HG02938 (cell line): ENCODE data around the gene NPW.

Source experiments
- ATAC-seq: cut with Tn5 transposase; IDR thresholded peaks from one replicate; pipeline ENCODE4 v1.9.1; 2021; ENCODE audit warnings: mild to moderate bottlenecking, moderate library complexity; ENCODE audit not compliant: unreplicated experiment

NPW gene

GRCh38 chr16:2047330-2048115, 27.9 kb downstream of the NPW start, which contains the start of the genes NTHL1 and TSC2:
Gene NTHL1, minus strand, starts transcription at chr16:2047834. Its CDS starts 11 bp downstream, at chr16:2047823.
Gene TSC2, plus strand, starts transcription at chr16:2047985. Its CDS starts 631 bp downstream, at chr16:2048616.
- peak; percentile 82 for ATAC-seq

GRCh38 chr16:2048116-2048543, 28.5 kb downstream of the NPW start:
- peak; percentile 18 for ATAC-seq

- no peak for ATAC-seq
These were observed 33.6 kb downstream of the NPW start for GRCh38 chr16:2053211-2053610.

- ATAC-seq = no peak
These were observed 34.3 kb downstream of the NPW start for GRCh38 chr16:2053897-2054296.

GRCh38 chr16:2054543-2055245, 35.1 kb downstream of the NPW start:
- no peak for ATAC-seq

GRCh38 chr16:2056077-2056476, 36.5 kb downstream of the NPW start:
- no peak for ATAC-seq

GRCh38 chr16:2056681-2057407, 37.3 kb downstream of the NPW start:
- ATAC-seq = no peak

GRCh38 chr16:2057438-2057837, 37.9 kb downstream of the NPW start:
- ATAC-seq = no peak

GRCh38 chr16:2058420-2058819, 38.8 kb downstream of the NPW start:
- ATAC-seq = no peak

- ATAC-seq = no peak
These were observed 39.3 kb downstream of the NPW start for GRCh38 chr16:2058872-2059271.

- ATAC-seq = no peak
These were observed 40.8 kb downstream of the NPW start for GRCh38 chr16:2060346-2060745.

- no peak for ATAC-seq
These were observed 41.4 kb downstream of the NPW start for GRCh38 chr16:2061023-2061422.

GRCh38 chr16:2061526-2061925, 41.9 kb downstream of the NPW start:
- ATAC-seq = no peak

GRCh38 chr16:2062801-2063200, 43.2 kb downstream of the NPW start:
- ATAC-seq = no peak

GRCh38 chr16:2063861-2064260, 44.3 kb downstream of the NPW start:
- ATAC-seq = no peak

GRCh38 chr16:2064368-2064945, 44.9 kb downstream of the NPW start:
- ATAC-seq = no peak

- ATAC-seq = no peak
These were observed 46.6 kb downstream of the NPW start for GRCh38 chr16:2066139-2066538.
